ENCODE data around the gene PLCH1. TPM values are rescaled to one million over a fixed set of nuclear protein-coding genes. Genes with fewer than 3 reads are reported as not detected.

PLCH1 gene
- total RNA-seq, 1 experiment from 2014 or later = 0.34 TPM

GRCh38 chr3:155455765-155456164, 289.1 kb downstream of the PLCH1 start:
- H3K4me1 ChIP-seq (ENCODE audit: low read length) = no peaks in the 10 kb centered on the region
- H2AFZ ChIP-seq (ENCODE audit: low read length) = no peak overlapping the region
- DNase-seq = no peak
- H3K9ac ChIP-seq (ENCODE audit: low read length) = no peak overlapping the region
- H3K79me2 ChIP-seq (ENCODE audit: low read length) = no peaks in the 10 kb centered on the region
- H3K9me3 ChIP-seq (ENCODE audit: low read length) = no peaks in the 10 kb centered on the region
- no peaks in the 10 kb centered on the region for H3K9me2 ChIP-seq (replicated peaks; ENCODE audit: insufficient read depth, low read length)
- no peaks in the 10 kb centered on the region for H3K27me3 ChIP-seq (ENCODE audit: low read length)
- no peaks in the 10 kb centered on the region for H3K36me3 ChIP-seq (ENCODE audit: insufficient read depth, low read length)
- no peak overlapping the region for H3K4me3 ChIP-seq (ENCODE audit: low read length)
- no peak overlapping the region for H3K27ac ChIP-seq (ENCODE audit: low read length)
- H3K4me2 ChIP-seq (ENCODE audit: low read depth, low read length, poor library complexity, severe bottlenecking) = no peak overlapping the region
- no peaks in the 10 kb centered on the region for H4K20me1 ChIP-seq (ENCODE audit: insufficient read depth, low read depth, low read length)

GRCh38 chr3:155453512-155453911, 291.4 kb downstream of the PLCH1 start:
- Histone ChIP-seq H3K36me3 (ENCODE audit: insufficient read depth, low read length) (no peaks in the 10 kb centered on the region), H3K4me2 (ENCODE audit: low read depth, low read length, poor library complexity, severe bottlenecking) (no peak overlapping the region)

DNA sequence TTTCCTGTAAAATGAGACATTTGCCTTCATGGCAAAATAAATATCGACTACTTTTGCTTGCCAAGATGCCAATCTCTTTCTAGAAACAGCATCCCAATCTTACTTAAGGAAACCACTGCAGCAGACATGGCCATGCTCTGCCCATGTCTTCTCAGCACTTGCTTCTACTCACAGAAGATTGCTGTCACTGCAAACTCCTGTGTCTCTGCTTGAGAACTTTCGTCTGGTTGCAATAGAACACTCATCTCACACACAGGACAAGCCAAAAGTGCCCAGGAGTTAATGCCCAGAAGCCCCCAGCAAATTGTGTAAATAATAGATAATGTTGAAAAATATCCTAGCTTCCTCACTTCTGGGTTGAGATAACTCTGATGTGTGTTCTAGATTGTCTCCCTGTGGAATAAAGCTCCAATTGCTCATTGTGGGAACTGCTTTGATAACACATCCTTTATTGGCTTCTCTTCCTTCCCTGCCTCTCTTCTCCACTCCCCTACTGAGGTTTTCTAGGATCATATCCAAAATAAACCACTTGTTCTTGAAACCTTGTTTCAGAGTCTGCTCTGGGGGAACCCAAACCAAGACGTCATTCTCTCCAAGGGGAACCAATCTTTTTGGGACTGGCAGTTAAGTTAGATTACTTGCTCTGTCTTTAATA, 295.1 kb downstream of the PLCH1 start:
- no peak for DNase-seq
- Histone ChIP-seq H4K20me1 (ENCODE audit: insufficient read depth, low read depth, low read length) (no peaks in the 10 kb centered on the region), H3K79me2 (ENCODE audit: low read length) (no peaks in the 10 kb centered on the region), H3K27me3 (ENCODE audit: low read length) (no peaks in the 10 kb centered on the region), H2AFZ (ENCODE audit: low read length) (no peak overlapping the region), H3K4me2 (ENCODE audit: low read depth, low read length, poor library complexity, severe bottlenecking) (no peak overlapping the region), H3K4me1 (ENCODE audit: low read length) (no peaks in the 10 kb centered on the region), H3K36me3 (ENCODE audit: insufficient read depth, low read length) (no peaks in the 10 kb centered on the region), H3K9me3 (ENCODE audit: low read length) (no peaks in the 10 kb centered on the region), H3K27ac (ENCODE audit: low read length) (no peak overlapping the region), H3K9me2 (replicated peaks; ENCODE audit: insufficient read depth, low read length) (no peaks in the 10 kb centered on the region), H3K9ac (ENCODE audit: low read length) (no peak overlapping the region), H3K4me3 (ENCODE audit: low read length) (no peak overlapping the region)

More at GRCh38 chr3:155453512-155453911, 291.4 kb downstream of the PLCH1 start:
- Histone ChIP-seq H3K4me3 (ENCODE audit: low read length) (no peak overlapping the region), H3K27me3 (ENCODE audit: low read length) (no peaks in the 10 kb centered on the region), H2AFZ (ENCODE audit: low read length) (no peak overlapping the region), H3K4me1 (ENCODE audit: low read length) (no peaks in the 10 kb centered on the region), H3K9me3 (ENCODE audit: low read length) (no peaks in the 10 kb centered on the region), H3K9me2 (replicated peaks; ENCODE audit: insufficient read depth, low read length) (no peaks in the 10 kb centered on the region), H4K20me1 (ENCODE audit: insufficient read depth, low read depth, low read length) (no peaks in the 10 kb centered on the region), H3K9ac (ENCODE audit: low read length) (no peak overlapping the region), H3K79me2 (ENCODE audit: low read length) (no peaks in the 10 kb centered on the region), H3K27ac (ENCODE audit: low read length) (no peak overlapping the region)
- no peak for DNase-seq

DNA sequence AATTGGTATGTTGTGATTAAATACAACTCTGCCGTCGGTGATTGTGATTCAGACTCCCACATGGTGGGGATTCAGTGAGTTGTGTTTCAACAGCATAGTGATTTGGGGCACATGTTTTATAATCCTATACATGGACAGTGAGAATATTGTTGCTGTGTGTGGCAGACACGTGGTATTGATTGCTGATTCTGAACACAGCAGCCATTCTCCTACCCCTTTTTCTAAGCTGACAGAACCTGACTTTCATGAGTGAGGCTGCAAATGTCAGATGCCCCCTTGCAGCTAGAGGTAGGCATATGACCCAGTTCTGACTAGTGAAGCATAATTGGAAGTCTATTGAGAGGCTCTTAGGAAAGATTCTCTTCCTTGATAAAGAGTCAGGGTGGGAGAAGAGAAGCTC, 296.3 kb downstream of the PLCH1 start:
- Histone ChIP-seq H3K27me3 (ENCODE audit: low read length) (no peaks in the 10 kb centered on the region), H3K36me3 (ENCODE audit: insufficient read depth, low read length) (no peaks in the 10 kb centered on the region), H2AFZ (ENCODE audit: low read length) (no peak overlapping the region), H3K79me2 (ENCODE audit: low read length) (no peaks in the 10 kb centered on the region), H3K9me3 (ENCODE audit: low read length) (no peaks in the 10 kb centered on the region), H3K27ac (ENCODE audit: low read length) (no peak overlapping the region), H3K9me2 (replicated peaks; ENCODE audit: insufficient read depth, low read length) (no peaks in the 10 kb centered on the region), H3K4me1 (ENCODE audit: low read length) (no peaks in the 10 kb centered on the region), H3K4me3 (ENCODE audit: low read length) (no peak overlapping the region), H4K20me1 (ENCODE audit: insufficient read depth, low read depth, low read length) (no peaks in the 10 kb centered on the region), H3K4me2 (ENCODE audit: low read depth, low read length, poor library complexity, severe bottlenecking) (no peak overlapping the region), H3K9ac (ENCODE audit: low read length) (no peak overlapping the region)
- no peak for DNase-seq

GRCh38 chr3:155446366-155446765, 298.5 kb downstream of the PLCH1 start:
- H3K36me3 ChIP-seq (ENCODE audit: insufficient read depth, low read length) = no peaks in the 10 kb centered on the region
- no peak overlapping the region for H3K27ac ChIP-seq (ENCODE audit: low read length)
- H3K27me3 ChIP-seq (ENCODE audit: low read length) = no peaks in the 10 kb centered on the region
- no peak overlapping the region for H3K9ac ChIP-seq (ENCODE audit: low read length)
- no peaks in the 10 kb centered on the region for H3K9me2 ChIP-seq (replicated peaks; ENCODE audit: insufficient read depth, low read length)
- no peak overlapping the region for H3K4me2 ChIP-seq (ENCODE audit: low read depth, low read length, poor library complexity, severe bottlenecking)
- H4K20me1 ChIP-seq (ENCODE audit: insufficient read depth, low read depth, low read length) = no peaks in the 10 kb centered on the region
- no peaks in the 10 kb centered on the region for H3K79me2 ChIP-seq (ENCODE audit: low read length)
- H3K9me3 ChIP-seq (ENCODE audit: low read length) = no peaks in the 10 kb centered on the region
- no peak for DNase-seq
- H3K4me1 ChIP-seq (ENCODE audit: low read length) = no peaks in the 10 kb centered on the region
- H2AFZ ChIP-seq (ENCODE audit: low read length) = no peak overlapping the region
- H3K4me3 ChIP-seq (ENCODE audit: low read length) = no peak overlapping the region

GRCh38 chr3:155444771-155445170, 300.1 kb downstream of the PLCH1 start:
- no peaks in the 10 kb centered on the region for H3K9me3 ChIP-seq (ENCODE audit: low read length)
- no peaks in the 10 kb centered on the region for H3K27me3 ChIP-seq (ENCODE audit: low read length)
- no peak for DNase-seq

DNA sequence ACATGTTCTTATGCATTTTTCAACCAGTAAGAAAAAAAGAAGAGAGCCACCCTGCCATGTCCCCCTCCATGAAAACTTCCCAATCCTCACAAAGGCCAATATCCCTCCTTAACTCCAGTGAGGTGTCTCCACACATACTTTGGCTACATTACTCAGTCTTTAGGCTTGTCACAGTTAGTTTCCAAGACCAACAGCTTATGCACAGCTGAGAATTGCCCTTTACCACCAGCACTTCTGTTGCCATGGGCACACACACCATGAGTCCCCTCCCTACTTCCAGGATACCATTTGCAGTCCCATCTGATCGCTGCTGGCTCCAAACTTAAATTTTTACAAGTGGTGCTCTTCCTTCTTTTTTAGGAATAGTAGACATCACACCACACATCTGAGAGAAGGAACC, 301.1 kb downstream of the PLCH1 start:
- H4K20me1 ChIP-seq (ENCODE audit: insufficient read depth, low read depth, low read length) = no peaks in the 10 kb centered on the region
- H2AFZ ChIP-seq (ENCODE audit: low read length) = no peak overlapping the region
- no peak overlapping the region for H3K27ac ChIP-seq (ENCODE audit: low read length)
- H3K9me2 ChIP-seq (replicated peaks; ENCODE audit: insufficient read depth, low read length) = no peaks in the 10 kb centered on the region
- DNase-seq = no peak
- H3K4me1 ChIP-seq (ENCODE audit: low read length) = no peaks in the 10 kb centered on the region
- no peaks in the 10 kb centered on the region for H3K9me3 ChIP-seq (ENCODE audit: low read length)
- H3K27me3 ChIP-seq (ENCODE audit: low read length) = no peaks in the 10 kb centered on the region
- H3K79me2 ChIP-seq (ENCODE audit: low read length) = no peaks in the 10 kb centered on the region
- H3K4me3 ChIP-seq (ENCODE audit: low read length) = no peak overlapping the region
- H3K36me3 ChIP-seq (ENCODE audit: insufficient read depth, low read length) = no peaks in the 10 kb centered on the region
- no peak overlapping the region for H3K9ac ChIP-seq (ENCODE audit: low read length)
- no peak overlapping the region for H3K4me2 ChIP-seq (ENCODE audit: low read depth, low read length, poor library complexity, severe bottlenecking)

More at GRCh38 chr3:155444771-155445170, 300.1 kb downstream of the PLCH1 start:
- Histone ChIP-seq H3K9ac (ENCODE audit: low read length) (no peak overlapping the region), H2AFZ (ENCODE audit: low read length) (no peak overlapping the region), H3K36me3 (ENCODE audit: insufficient read depth, low read length) (no peaks in the 10 kb centered on the region), H3K27ac (ENCODE audit: low read length) (no peak overlapping the region), H3K4me3 (ENCODE audit: low read length) (no peak overlapping the region), H3K79me2 (ENCODE audit: low read length) (no peaks in the 10 kb centered on the region), H3K4me2 (ENCODE audit: low read depth, low read length, poor library complexity, severe bottlenecking) (no peak overlapping the region), H4K20me1 (ENCODE audit: insufficient read depth, low read depth, low read length) (no peaks in the 10 kb centered on the region), H3K9me2 (replicated peaks; ENCODE audit: insufficient read depth, low read length) (no peaks in the 10 kb centered on the region), H3K4me1 (ENCODE audit: low read length) (no peaks in the 10 kb centered on the region)

GRCh38 chr3:155442072-155442471, 302.8 kb downstream of the PLCH1 start:
- Histone ChIP-seq H3K9ac (ENCODE audit: low read length) (no peak overlapping the region), H3K9me3 (ENCODE audit: low read length) (no peaks in the 10 kb centered on the region), H3K4me1 (ENCODE audit: low read length) (no peaks in the 10 kb centered on the region), H3K9me2 (replicated peaks; ENCODE audit: insufficient read depth, low read length) (no peaks in the 10 kb centered on the region), H3K4me3 (ENCODE audit: low read length) (no peak overlapping the region), H3K79me2 (ENCODE audit: low read length) (no peaks in the 10 kb centered on the region), H2AFZ (ENCODE audit: low read length) (no peak overlapping the region), H3K27ac (ENCODE audit: low read length) (no peak overlapping the region), H3K27me3 (ENCODE audit: low read length) (no peaks in the 10 kb centered on the region), H3K36me3 (ENCODE audit: insufficient read depth, low read length) (no peaks in the 10 kb centered on the region), H4K20me1 (ENCODE audit: insufficient read depth, low read depth, low read length) (no peaks in the 10 kb centered on the region), H3K4me2 (ENCODE audit: low read depth, low read length, poor library complexity, severe bottlenecking) (no peak overlapping the region)
- no peak for DNase-seq

Measured in Karpas-422 (cell line).